Transverse colon (tissue), 3 donors: Measurements from ENCODE around the gene UPB1.

ENCODE experiments used
- POLR2A ChIP-seq: fragments of 450-650 bp; IDR thresholded peaks from one replicate; pipeline ENCODE4 v1.6.1; 2016; ENCODE audit warnings: antibody characterized with exemption, mild to moderate bottlenecking, moderate library complexity
- TF ChIP-seq, protein P1 (sequence below), 5 experiments: fragments of 200-600 bp in 3 of 5; fragments of 450-650 bp in 2 of 5; sonication (generic) in 3 of 5; IDR thresholded peaks; 1 replicate in 2 of 5; 2 replicates in 3 of 5; pipeline ENCODE4 v1.5.1; 2016 to 2017; ENCODE audit warnings: antibody characterized with exemption in 5 of 5, inconsistent platforms in 3 of 5, mild to moderate bottlenecking in 2 of 5, moderate library complexity in 1 of 5

DNA sequence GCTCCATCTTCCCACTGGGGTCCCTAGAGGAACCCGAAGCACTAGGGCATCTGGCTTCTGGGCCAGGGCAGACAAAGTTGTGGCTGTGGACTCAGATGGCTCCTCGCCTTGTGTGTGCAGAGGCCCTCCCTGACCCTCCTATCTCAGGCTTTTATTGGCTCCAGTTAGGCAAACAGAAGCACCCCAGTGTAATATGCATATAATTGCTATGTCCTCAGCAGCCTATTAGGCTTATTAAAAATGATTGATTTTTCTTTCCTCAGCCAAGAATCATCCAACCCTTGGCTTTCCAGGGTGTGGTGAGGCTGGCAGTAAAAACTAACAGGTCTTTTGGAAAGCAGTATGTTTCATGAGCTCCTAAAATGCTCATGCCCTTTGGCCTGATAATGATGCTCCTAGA is 22.3 kb downstream of the UPB1 start:
- TF ChIP-seq, protein P1, sequence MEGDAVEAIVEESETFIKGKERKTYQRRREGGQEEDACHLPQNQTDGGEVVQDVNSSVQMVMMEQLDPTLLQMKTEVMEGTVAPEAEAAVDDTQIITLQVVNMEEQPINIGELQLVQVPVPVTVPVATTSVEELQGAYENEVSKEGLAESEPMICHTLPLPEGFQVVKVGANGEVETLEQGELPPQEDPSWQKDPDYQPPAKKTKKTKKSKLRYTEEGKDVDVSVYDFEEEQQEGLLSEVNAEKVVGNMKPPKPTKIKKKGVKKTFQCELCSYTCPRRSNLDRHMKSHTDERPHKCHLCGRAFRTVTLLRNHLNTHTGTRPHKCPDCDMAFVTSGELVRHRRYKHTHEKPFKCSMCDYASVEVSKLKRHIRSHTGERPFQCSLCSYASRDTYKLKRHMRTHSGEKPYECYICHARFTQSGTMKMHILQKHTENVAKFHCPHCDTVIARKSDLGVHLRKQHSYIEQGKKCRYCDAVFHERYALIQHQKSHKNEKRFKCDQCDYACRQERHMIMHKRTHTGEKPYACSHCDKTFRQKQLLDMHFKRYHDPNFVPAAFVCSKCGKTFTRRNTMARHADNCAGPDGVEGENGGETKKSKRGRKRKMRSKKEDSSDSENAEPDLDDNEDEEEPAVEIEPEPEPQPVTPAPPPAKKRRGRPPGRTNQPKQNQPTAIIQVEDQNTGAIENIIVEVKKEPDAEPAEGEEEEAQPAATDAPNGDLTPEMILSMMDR (IDR thresholded peaks at IDR 0.05): no peak
- TF ChIP-seq POLR2A: no peak
